Large intestine (tissue), 3 donors: ENCODE results near the gene BCR. TPM values are rescaled to one million over a fixed set of nuclear protein-coding genes. Genes with fewer than 3 reads are reported as not detected.
A peak's percentile ranks its signal among the peaks of the same experiment; 100 is the strongest.

Experiments used
- DNase-seq, 2 donors: peaks; one replicate each; pipeline versions ENCODE4 v3.0.0 to v3.0.0-alpha.2; 2013
- H3K27ac ChIP-seq: one replicate; pipeline ENCODE4 v1.5.1; 2013; ENCODE audit warnings: low read length
- H3K27me3 ChIP-seq: 2 replicates; pipeline ENCODE4 v1.6.1; 2013; ENCODE audit warnings: low read length; ENCODE audit not compliant: control insufficient read depth, insufficient read depth
- H3K36me3 ChIP-seq: 2 replicates; pipeline ENCODE4 v1.6.1; 2013; ENCODE audit warnings: low read length; ENCODE audit not compliant: control insufficient read depth, insufficient read depth
- H3K4me1 ChIP-seq: one replicate; pipeline ENCODE4 v1.6.1; 2013; ENCODE audit warnings: low read length; ENCODE audit not compliant: control insufficient read depth, insufficient read depth
- H3K4me3 ChIP-seq: one replicate; pipeline ENCODE4 v1.5.1; 2013; ENCODE audit warnings: low read length
- H3K9me3 ChIP-seq: one replicate; pipeline ENCODE4 v1.6.1; 2013; ENCODE audit warnings: mild to moderate bottlenecking, low read depth, low read length, moderate library complexity; ENCODE audit not compliant: control insufficient read depth
- WGBS: methylation state at CpG from one replicate; pipeline ENCODE4 v1.1.5; 2013; ENCODE audit warnings: low lambda C conversion rate; ENCODE audit not compliant: insufficient coverage; 5-methylcytosine and 5-hydroxymethylcytosine counted together
- polyA plus RNA-seq: library from polyadenylated mRNA; unstranded; fragments of 120-200 nt; gene quantifications from one replicate; pipeline ENCODE4 v1.2.1, GENCODE V29; 2013

Gene BCR
- polyA plus RNA-seq, 1 donor = 29.0 TPM

- H3K27ac ChIP-seq = no peak overlapping the region
These were observed 106.0 kb downstream of the BCR start for GRCh38 chr22:23286296-23286695.

GRCh38 chr22:23287136-23288095, 107.1 kb downstream of the BCR start:
- no peak overlapping the region for H3K4me3 ChIP-seq
- DNase-seq = no peak
- WGBS = no CpG with 5 or more reads among the region's 21 CpGs
- H3K27me3 ChIP-seq = no peaks in the 10 kb centered on the region
- peaks cover 76% of the 10 kb centered on the region for H3K36me3 ChIP-seq
- H3K4me1 ChIP-seq = peaks cover 16% of the 10 kb centered on the region
- no peak overlapping the region for H3K27ac ChIP-seq
- no peaks in the 10 kb centered on the region for H3K9me3 ChIP-seq

More at GRCh38 chr22:23286296-23286695, 106.0 kb downstream of the BCR start:
- Histone ChIP-seq H3K9me3 (no peaks in the 10 kb centered on the region), H3K4me1 (peaks cover 24% of the 10 kb centered on the region), H3K4me3 (no peak overlapping the region), H3K36me3 (peaks cover 71% of the 10 kb centered on the region), H3K27me3 (no peaks in the 10 kb centered on the region)
- DNase-seq = no peak
- WGBS = no CpG with 5 or more reads among the region's 2 CpGs

GRCh38 chr22:23288301-23289129, 108.2 kb downstream of the BCR start:
- H3K27ac ChIP-seq = no peak overlapping the region
- WGBS = no CpG with 5 or more reads among the region's 17 CpGs
- H3K36me3 ChIP-seq = peaks cover 76% of the 10 kb centered on the region
- H3K4me1 ChIP-seq = peaks cover 16% of the 10 kb centered on the region
- H3K4me3 ChIP-seq = no peak overlapping the region
- no peaks in the 10 kb centered on the region for H3K27me3 ChIP-seq
- no peaks in the 10 kb centered on the region for H3K9me3 ChIP-seq
- DNase-seq = no peak

- WGBS = no CpG with 5 or more reads among the region's 5 CpGs
These were observed 108.8 kb downstream of the BCR start for GRCh38 chr22:23289130-23289503.

GRCh38 chr22:23289851-23290724, 109.8 kb downstream of the BCR start:
- DNase-seq = peak; percentile 50 to 53
- H3K27ac ChIP-seq = peak overlapping the region; percentile 5
- H3K27me3 ChIP-seq = no peaks in the 10 kb centered on the region
- H3K36me3 ChIP-seq = peaks cover 78% of the 10 kb centered on the region
- H3K4me1 ChIP-seq = peaks cover 16% of the 10 kb centered on the region
- no peaks in the 10 kb centered on the region for H3K9me3 ChIP-seq
- no peak overlapping the region for H3K4me3 ChIP-seq
- no CpG with 5 or more reads among the region's 18 CpGs for WGBS

More at GRCh38 chr22:23289130-23289503, 108.8 kb downstream of the BCR start:
- Histone ChIP-seq H3K27me3 (no peaks in the 10 kb centered on the region), H3K9me3 (no peaks in the 10 kb centered on the region), H3K36me3 (peaks cover 76% of the 10 kb centered on the region), H3K4me1 (peaks cover 16% of the 10 kb centered on the region), H3K4me3 (no peak overlapping the region), H3K27ac (no peak overlapping the region)
- no peak for DNase-seq

- peaks cover 16% of the 10 kb centered on the region for H3K4me1 ChIP-seq
- no peaks in the 10 kb centered on the region for H3K27me3 ChIP-seq
- DNase-seq = no peak
- no peak overlapping the region for H3K4me3 ChIP-seq
- 93% methylated on average over 3 of the region's 13 CpGs for whole genome bisulfite sequencing
- H3K9me3 ChIP-seq = no peaks in the 10 kb centered on the region
- peaks cover 79% of the 10 kb centered on the region for H3K36me3 ChIP-seq
- H3K27ac ChIP-seq = no peak overlapping the region
These were observed 111.6 kb downstream of the BCR start for GRCh38 chr22:23291806-23292452.

- Histone ChIP-seq H3K36me3 (peaks cover 76% of the 10 kb centered on the region), H3K27ac (no peak overlapping the region), H3K4me1 (peaks cover 16% of the 10 kb centered on the region), H3K4me3 (no peak overlapping the region), H3K27me3 (no peaks in the 10 kb centered on the region), H3K9me3 (no peaks in the 10 kb centered on the region)
- WGBS = 60% methylated on average over 1 of the region's 17 CpGs
- no peak for DNase-seq
These were observed 112.4 kb downstream of the BCR start for GRCh38 chr22:23292453-23293350.

GRCh38 chr22:23293720-23294119, 113.4 kb downstream of the BCR start:
- H3K4me3 ChIP-seq = no peak overlapping the region
- no peak overlapping the region for H3K27ac ChIP-seq
- H3K4me1 ChIP-seq = peaks cover 16% of the 10 kb centered on the region
- no peaks in the 10 kb centered on the region for H3K9me3 ChIP-seq
- no peaks in the 10 kb centered on the region for H3K27me3 ChIP-seq
- WGBS = no CpG with 5 or more reads among the region's 14 CpGs
- no peak for DNase-seq
- H3K36me3 ChIP-seq = peaks cover 69% of the 10 kb centered on the region

GRCh38 chr22:23294221-23294620, 113.9 kb downstream of the BCR start:
- Histone ChIP-seq H3K4me1 (peaks cover 15% of the 10 kb centered on the region), H3K27ac (no peak overlapping the region), H3K9me3 (no peaks in the 10 kb centered on the region), H3K27me3 (no peaks in the 10 kb centered on the region), H3K36me3 (peaks cover 66% of the 10 kb centered on the region), H3K4me3 (no peak overlapping the region)
- no CpG with 5 or more reads among the region's 11 CpGs for WGBS
- DNase-seq = no peak
